ENCODE data around the gene PDSS1. TPM values are rescaled to one million over a fixed set of nuclear protein-coding genes. Genes with fewer than 3 reads are reported as not detected.

Gene PDSS1
- total RNA-seq, 1 experiment from 2014 or later: 18.4 TPM

- H3K27me3 ChIP-seq (ENCODE audit: insufficient read depth, low read length): no peaks in the 10 kb centered on the region
- no peak overlapping the region for H2BK20ac ChIP-seq (ENCODE audit: low read depth, low read length, poor library complexity, severe bottlenecking)
- DNase-seq: no peak
- no peak overlapping the region for H2AFZ ChIP-seq (ENCODE audit: low read length)
- no peak overlapping the region for H2BK15ac ChIP-seq (ENCODE audit: low read depth, low read length)
- no peak overlapping the region for H2AK5ac ChIP-seq (ENCODE audit: insufficient read length, low read length)
- no peak overlapping the region for H3K14ac ChIP-seq (ENCODE audit: insufficient read depth, low read length)
- no peak overlapping the region for H2BK5ac ChIP-seq (ENCODE audit: insufficient read length, low read length)
- no peak overlapping the region for H2BK12ac ChIP-seq (ENCODE audit: insufficient read length, low read depth, low read length)
- no peak overlapping the region for H4K5ac ChIP-seq (ENCODE audit: insufficient read length, low read depth, low read length)
- Mint-ChIP-seq H3K9me3 (no peaks in the 10 kb centered on the region), H3K36me3 (ENCODE audit: insufficient read depth in 1 of 3, low read depth in 3 of 3) (no peaks in the 10 kb centered on the region), H3K27ac (no peak overlapping the region), H3K4me1 (peaks cover 24 to 44% of the 10 kb centered on the region in 2 experiments), H3K27me3 (ENCODE audit: low read depth) (no peaks in the 10 kb centered on the region), H3K4me3 (no peak overlapping the region)
- H3K9ac ChIP-seq (ENCODE audit: extremely low read depth, insufficient read length, low read length): no peak overlapping the region
- H3K18ac ChIP-seq (ENCODE audit: insufficient read length, low read depth, low read length): no peak overlapping the region
- no peak overlapping the region for H4K8ac ChIP-seq (replicated peaks; ENCODE audit: insufficient read length, low read depth, low read length)
- peaks cover 13% of the 10 kb centered on the region; the same call in 1 of the 2 replicates for H3K4me1 ChIP-seq (ENCODE audit: insufficient read depth, low read length)
- TF ChIP-seq CTCF (conservative IDR thresholded peaks at IDR 0.05): no peak
- no peak overlapping the region for H3K4ac ChIP-seq (ENCODE audit: low read depth, low read length)
- H3K4me2 ChIP-seq (ENCODE audit: insufficient read depth, insufficient read length, low read length): no peak overlapping the region
- no peak overlapping the region for H2BK120ac ChIP-seq (ENCODE audit: low read depth, low read length, poor library complexity, severe bottlenecking)
- H3K27ac ChIP-seq (ENCODE audit: insufficient read length, low read depth, low read length): no peak overlapping the region
- peaks cover 4% of the 10 kb centered on the region for H3K79me1 ChIP-seq (ENCODE audit: insufficient read depth, low read depth, low read length, poor library complexity, severe bottlenecking)
- no CpG with 5 or more reads among the region's 4 CpGs for WGBS (ENCODE audit: extremely low coverage, insufficient read length, low lambda C conversion rate)
- peaks cover 2% of the 10 kb centered on the region; the same call in 1 of the 2 replicates for H3K79me2 ChIP-seq (ENCODE audit: insufficient read depth, low read length)
- H4K20me1 ChIP-seq (ENCODE audit: control insufficient read depth, insufficient read depth, insufficient read length): no peaks in the 10 kb centered on the region
- no peaks in the 10 kb centered on the region for H3K23me2 ChIP-seq (ENCODE audit: insufficient read length, low read depth, low read length, poor library complexity, severe bottlenecking)
- no peak overlapping the region for H3K23ac ChIP-seq (ENCODE audit: insufficient read length, low read depth, low read length)
- H3T11ph ChIP-seq (ENCODE audit: low read length): no peak overlapping the region
- no peak overlapping the region for H3K56ac ChIP-seq (ENCODE audit: insufficient read length, low read depth, low read length)
- H4K91ac ChIP-seq (ENCODE audit: insufficient read length, low read depth, low read length): no peak overlapping the region
- no peaks in the 10 kb centered on the region for H3K9me3 ChIP-seq (ENCODE audit: control insufficient read depth, low read depth, low read length)
Observed at GRCh38 chr10:26779176-26779860, 81.8 kb downstream of the PDSS1 start.
